ENCODE measurements around the gene RTP5.
"Not testable (repeated sequence)": the region's sequence is repeated elsewhere in the genome, so short reads cannot be mapped to it uniquely, and the experiment has no call there.

Gene RTP5

GRCh38 chr2:241871538-241872312 is 2.2 kb downstream of the RTP5 start:
- DNase-seq = no peak

- no peak for DNase-seq
Measured at GRCh38 chr2:241872313-241872642, 2.7 kb downstream of the RTP5 start.

DNA sequence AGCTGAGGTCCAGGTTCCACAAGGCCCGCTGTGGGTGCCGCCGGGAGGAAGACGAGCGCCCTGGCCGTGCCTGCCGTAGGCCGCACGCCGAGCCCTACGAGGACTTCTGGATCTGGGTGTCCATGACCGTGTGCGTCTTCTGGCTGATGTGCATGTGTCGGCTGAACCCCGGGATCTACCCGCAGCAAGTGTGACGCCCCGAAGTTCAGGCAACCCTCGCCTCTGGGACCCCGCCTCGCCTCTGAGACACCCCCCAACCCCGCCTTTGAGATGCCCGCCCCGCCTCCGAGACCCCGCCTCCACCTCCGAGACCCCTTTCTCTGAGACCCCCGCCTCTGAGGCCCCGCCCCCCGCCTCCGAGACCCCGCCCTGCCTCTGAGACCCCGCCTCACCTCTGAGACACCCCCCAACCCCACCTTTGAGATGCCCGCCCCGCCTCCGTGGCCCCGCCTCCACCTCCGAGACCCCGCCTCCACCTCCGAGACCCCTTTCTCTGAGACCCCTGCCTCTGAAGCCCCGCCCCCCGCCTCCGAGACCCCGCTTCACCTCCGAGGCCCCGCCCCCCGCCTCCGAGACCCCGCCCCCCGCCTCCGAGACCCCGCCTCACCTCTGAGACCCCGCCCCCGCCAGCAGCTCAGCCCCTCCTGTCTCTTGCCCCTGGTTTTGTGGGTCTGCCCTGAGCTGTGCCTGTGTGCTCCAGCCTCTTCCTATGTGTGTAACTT is 3.7 kb downstream of the RTP5 start:
- DNase-seq = no peak

- no peak for DNase-seq
Measured at GRCh38 chr2:241873803-241874110, 4.2 kb downstream of the RTP5 start.

DNA sequence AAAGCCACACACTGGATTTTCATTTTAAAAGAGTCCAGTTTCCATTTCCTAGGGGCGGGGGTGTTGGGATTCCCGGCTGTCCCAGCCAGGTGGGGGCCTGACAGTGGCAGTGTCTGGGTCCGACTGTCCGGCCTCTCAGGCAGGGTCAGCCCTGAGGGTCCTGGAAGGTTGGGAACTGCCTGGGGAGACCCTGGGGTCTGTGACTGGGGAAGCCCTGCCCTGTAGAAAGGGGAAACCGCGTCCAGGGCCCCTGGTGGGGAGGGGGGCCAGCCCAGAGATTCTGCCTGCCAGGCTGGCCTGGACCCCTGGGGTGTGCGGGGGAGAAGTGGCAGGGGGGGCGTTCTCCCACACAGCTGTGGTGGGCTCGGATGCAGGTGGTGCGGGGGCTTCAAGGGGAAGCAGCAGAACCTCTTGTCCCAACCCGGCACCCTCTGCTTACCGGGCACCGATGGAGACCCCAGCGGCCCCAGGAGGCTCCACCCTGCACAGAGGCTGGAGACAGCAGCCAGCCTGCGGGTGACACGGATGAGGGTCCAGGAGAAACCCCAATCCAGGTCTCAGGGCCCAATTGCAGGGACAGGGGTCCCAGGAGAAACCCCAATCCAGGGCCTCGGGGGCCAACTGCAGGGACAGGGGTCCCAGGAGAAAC is 4.9 kb downstream of the RTP5 start:
- DNase-seq = no peak

DNA sequence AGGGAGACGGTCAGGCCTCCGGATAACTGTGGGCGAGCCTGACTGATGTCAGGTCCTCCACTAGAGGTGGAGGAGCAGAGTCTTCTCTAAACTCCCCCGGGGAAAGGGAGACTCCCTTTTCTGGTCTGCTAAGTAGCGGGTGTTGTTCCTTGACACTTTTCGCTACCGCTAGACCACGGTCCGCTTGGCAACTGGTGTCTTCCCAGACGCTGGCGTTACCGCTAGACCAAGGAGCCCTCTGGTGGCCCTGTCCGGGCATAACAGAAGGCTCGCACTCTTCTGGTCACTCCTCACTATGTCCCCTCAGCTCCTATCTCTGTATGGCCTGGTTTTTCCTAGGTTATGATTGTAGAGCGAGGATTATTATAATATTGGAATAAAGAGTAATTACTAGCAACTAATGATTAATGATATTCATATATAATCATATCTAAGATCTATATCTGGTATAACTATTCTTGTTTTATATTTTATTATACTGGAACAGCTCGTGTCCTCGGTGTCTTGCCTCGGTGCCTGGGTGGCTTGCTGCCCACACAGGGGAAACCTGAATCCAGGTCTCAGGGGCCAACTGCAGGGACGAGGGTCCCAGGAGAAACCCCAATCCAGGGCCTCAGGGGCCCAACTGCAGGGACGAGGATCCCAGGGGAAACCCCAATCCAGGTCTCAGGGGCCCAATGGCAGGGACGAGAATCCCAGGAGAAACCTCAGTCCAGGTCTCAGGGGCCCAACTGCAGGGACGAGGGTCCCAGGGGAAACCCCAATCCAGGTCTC is 6.4 kb downstream of the RTP5 start:
- not testable (repeated sequence) for DNase-seq

DNA sequence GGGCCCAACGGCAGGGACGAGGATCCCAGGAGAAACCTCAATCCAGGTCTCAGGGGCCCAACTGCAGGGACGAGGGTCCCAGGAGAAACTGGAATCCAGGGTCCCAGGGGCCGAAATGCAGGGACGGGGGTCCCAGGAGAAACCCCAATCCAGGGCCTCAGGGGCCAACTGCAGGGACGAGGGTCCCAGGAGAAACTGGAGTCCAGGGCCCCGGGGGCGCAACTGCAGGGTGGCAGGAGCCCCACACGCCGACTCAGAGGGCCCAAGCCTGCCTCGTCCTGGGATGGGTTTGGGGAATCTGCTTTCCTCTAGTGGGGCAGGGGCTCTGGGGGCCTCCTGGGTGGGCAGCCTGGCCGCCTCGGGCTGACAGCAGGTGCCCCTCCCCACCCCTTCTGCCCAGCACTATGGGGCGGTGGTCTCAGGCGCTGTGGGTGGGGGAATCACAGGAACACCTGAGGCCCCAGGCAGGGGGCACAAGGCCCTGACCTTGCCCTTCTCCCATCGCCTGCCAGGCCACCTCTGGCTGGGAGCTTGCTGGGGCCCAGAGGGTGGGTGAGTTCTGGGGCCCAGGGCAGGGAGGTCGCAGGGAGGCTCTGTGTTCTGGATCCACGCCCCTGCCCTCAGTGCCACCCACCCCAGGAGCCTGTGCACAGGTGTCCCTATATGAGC is 7.1 kb downstream of the RTP5 start:
- no peak for DNase-seq

DNA sequence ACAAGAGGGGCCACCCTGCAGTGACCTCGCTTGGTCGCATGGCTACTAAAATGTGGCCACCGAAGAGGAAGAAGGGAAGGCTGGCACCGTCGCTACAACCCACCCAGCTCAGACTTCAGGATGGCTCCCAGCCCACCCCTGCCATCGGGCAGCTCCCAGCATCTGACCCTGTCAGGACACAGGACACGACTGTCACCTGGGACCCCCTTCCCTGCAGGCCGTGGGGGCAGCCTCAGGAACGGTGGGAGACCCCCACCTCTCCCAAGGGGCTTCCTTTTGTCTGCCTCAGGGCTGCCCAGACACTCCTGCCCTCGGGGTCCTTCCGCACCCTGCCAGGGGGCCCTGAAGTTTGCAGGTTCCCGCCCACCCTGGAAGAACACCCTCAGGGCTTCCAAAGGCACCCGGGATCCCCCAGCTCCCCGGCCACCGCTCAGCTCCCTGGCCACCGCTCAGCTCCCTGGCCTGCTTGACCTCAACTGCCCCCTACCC is 7.7 kb downstream of the RTP5 start:
- no peak for DNase-seq

DNA sequence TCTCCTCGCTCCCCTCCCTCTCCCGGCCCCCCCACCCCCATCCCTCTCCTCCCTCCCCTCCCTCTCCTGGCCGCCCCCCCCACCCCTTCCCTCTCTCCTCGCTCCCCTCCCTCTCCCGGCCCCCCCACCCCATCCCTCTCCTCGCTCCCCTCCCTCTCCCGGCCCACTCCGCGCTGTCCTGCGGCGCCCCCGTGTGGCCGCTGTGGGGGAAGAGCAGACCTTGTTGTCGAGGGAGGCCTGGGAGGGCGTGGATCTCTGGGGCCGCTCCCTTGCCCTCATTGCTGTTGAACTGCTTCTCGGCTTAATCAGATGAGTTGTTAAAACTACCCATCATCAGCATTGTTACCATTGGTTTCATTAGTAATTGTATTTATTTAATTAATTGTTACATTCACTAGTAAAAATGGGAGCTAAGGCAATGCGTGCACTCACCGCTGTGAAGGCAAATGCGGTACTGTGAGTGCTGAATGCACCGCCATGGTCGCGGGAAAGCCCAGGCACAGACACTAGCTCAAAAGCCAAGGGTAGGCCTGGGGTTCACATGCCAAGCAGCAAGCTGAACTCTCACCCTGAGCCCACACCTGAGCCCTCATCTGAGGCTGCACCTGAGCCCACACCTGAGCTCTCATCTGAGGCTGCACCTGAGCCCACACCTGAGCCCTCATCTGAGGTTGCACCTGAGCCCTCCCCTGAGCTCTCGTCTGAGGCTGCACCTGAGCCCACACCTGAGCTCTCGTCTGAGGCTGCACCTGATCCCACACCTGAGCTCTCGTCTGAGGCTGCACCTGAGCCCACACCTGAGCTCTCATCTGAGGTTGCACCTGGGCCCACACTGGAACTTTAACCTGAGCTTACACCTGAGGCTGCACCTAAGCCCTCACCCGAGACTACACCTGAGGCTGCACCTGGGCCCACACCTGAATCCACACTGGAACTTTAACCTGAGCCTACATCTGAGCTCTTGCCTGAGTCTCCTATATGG is 8.8 kb downstream of the RTP5 start:
- no peak for DNase-seq

DNA sequence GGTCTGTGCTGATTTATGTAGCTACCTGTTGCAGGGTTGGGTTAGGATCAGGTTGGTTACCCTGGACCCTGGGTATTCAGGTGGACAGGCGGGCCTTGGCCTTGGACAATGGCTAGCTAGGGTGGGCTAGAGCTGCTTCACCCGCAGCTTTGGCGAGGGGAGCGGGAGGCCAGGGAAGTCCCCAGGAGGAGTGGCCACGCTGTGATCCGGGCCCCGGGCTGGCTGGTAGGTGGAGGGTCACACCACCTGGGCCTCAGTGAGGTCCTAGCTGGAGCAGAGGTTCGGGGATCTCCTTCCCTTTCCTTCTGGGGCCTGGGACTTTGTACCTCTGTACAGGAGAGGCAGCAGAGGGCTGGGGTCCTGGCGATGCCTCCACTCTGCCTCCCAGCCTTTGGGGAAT is 9.8 kb downstream of the RTP5 start:
- no peak for DNase-seq

- DNase-seq = no peak
Measured at GRCh38 chr2:241880311-241881073, 11.0 kb downstream of the RTP5 start.

- DNase-seq = no peak
Measured at GRCh38 chr2:241882091-241882625, 12.6 kb downstream of the RTP5 start.

DNA sequence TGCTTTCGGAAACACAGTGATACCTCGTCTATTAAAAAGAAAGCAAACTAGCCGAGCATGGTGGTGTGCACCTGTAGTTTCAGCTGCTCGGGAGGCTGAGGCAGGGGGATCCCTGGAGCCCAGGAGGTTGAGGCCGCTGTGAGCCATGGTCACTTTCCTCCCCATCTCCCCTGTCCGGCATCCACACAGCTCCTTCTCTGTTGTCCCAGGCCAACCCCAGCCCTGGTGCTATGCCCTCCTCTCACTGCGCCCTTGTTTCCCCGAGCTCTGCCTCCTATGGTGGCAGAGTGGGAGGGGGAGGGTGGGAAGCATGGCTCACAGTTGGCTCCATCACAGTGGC is 15.4 kb downstream of the RTP5 start:
- DNase-seq = no peak

DNA sequence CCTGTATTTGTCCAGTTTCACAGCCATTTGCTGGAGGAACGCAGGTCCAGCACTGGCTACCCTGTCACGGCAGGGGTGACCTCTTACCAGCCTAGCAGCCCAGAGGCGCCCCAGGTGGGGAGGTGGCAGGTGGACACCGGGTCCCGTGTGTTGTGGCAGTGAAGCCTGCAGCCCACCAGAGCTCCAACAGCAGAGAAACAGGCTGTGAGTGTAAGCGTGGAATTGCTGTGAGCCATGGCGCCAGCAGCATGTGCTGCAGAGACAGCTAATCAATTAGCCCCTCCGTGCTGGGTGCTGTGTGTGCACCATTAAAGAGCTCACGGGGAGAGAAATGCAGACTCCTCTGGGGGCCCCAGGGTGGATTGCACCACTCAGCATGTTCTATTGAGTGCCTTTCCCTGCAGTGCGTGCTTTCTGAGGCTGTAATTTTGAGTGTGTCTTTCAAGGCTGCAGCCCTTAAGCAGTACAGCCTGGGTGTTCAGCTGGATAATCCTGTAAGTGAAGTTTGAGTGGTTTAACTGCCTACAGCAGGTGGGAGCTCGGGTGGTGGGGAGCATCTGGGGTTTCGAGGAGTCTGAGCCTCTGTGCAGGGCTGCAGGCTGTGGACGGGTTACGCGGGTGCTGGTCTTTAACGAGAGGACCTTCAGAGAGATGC is 15.9 kb downstream of the RTP5 start:
- DNase-seq = no peak

GRCh38 chr2:241885946-241886643 is 16.6 kb downstream of the RTP5 start:
- DNase-seq = no peak

DNA sequence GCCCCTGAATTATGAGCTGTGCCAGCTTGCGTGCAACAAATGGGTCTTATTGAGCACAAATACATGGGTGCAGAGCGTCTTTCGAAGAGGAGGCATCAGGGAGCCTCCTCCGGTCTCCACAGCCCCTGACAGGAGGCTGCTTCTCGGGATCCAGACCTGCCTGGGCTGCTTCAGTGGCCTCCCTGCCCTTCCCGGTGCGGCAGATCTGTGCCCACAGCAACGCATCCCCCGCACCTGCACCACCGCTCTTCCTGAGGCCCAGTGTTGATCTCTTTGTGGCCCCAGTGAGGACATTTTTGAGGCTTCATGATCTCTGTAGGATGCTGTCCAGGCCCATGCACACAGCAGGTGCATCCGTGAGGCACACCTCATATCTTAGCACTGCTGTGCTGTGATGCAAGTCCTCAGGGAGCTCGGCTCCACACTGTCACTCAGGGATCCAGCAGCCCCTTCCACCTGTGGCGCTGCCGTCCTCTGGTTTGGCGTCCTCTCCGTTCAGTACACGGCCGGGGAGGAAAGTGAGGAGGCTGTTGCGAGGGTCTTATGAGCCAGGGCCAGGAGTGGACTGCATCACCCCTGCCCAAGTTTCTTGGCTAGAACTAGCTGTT is 17.4 kb downstream of the RTP5 start:
- DNase-seq = no peak

GRCh38 chr2:241887806-241888522 is 18.4 kb downstream of the RTP5 start:
- no peak for DNase-seq

DNA sequence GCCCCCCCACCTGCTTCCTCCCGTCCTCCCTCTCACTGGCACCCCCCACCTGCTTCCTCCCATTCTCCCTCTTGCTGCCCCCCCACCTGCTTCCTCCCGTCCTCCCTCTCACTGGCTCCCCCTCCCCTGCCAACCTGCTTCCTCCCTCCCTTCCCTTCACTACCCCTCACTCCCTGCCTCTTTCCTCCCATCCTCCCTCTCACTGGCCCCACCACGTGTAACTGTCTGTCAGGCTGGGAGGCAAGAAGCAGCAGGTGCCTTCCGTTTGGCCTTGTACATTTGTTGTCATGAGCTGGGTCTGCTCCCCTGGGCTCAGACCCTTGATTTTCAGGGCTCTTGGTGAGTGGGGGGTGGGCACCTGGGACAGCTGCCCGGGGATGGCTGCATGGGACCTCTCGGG is 19.1 kb downstream of the RTP5 start:
- DNase-seq = no peak

All from NCI-H446 treated with DMSO at 0.1 percent for 48 hours (cell line).